Activated gamma-delta T cell (primary cell): ENCODE measurements around the gene FGGY.
"Not testable (repeated sequence)": the region's sequence is repeated elsewhere in the genome, so short reads cannot be mapped to it uniquely, and the experiment has no call there.

ENCODE experiments used
- DNase-seq: peaks from one replicate; lab custom pipeline; 2025; lab: John Stamatoyannopoulos, UW
- total RNA-seq, 2 donors: gene quantifications; one replicate each; lab custom pipeline; 2026; lab: John Stamatoyannopoulos, UW

FGGY gene
- total RNA-seq = 8.0 to 13.4 reads per million in 2 donors

- DNase-seq = peak; percentile 82
These were observed at the start of gene FGGY for GRCh38 chr1:59296358-59297256. Gene FGGY (plus strand): TSS chr1:59297094. CDS start chr1:59321550, 24,456 bp downstream.

GRCh38 chr1:59248758-59249157 is 48.1 kb upstream of the FGGY start:
- no peak for DNase-seq

GRCh38 chr1:59249396-59250137 is 47.3 kb upstream of the FGGY start:
- DNase-seq = no peak

GRCh38 chr1:59251061-59251460 is 45.8 kb upstream of the FGGY start:
- not testable (repeated sequence) for DNase-seq

GRCh38 chr1:59256429-59256828 is 40.5 kb upstream of the FGGY start:
- DNase-seq = not testable (repeated sequence)

GRCh38 chr1:59258412-59259032 is 38.4 kb upstream of the FGGY start:
- DNase-seq = no peak

- DNase-seq = no peak
These were observed 35.4 kb upstream of the FGGY start for GRCh38 chr1:59261537-59261936.

- DNase-seq = no peak
These were observed 34.3 kb upstream of the FGGY start for GRCh38 chr1:59262631-59263030.

- DNase-seq = no peak
These were observed 33.8 kb upstream of the FGGY start for GRCh38 chr1:59263111-59263510.

GRCh38 chr1:59265622-59266021 is 31.3 kb upstream of the FGGY start:
- no peak for DNase-seq

GRCh38 chr1:59266180-59266926 is 30.5 kb upstream of the FGGY start:
- no peak for DNase-seq

GRCh38 chr1:59266927-59267293 is 30.0 kb upstream of the FGGY start:
- DNase-seq = no peak

GRCh38 chr1:59268406-59268805 is 28.5 kb upstream of the FGGY start:
- DNase-seq = no peak

- no peak for DNase-seq
These were observed 25.2 kb upstream of the FGGY start for GRCh38 chr1:59271561-59272260.

- DNase-seq = no peak
These were observed 24.4 kb upstream of the FGGY start for GRCh38 chr1:59272507-59272906.

- no peak for DNase-seq
These were observed 20.4 kb upstream of the FGGY start for GRCh38 chr1:59276439-59276851.

- no peak for DNase-seq
These were observed 18.0 kb upstream of the FGGY start for GRCh38 chr1:59278780-59279354.

GRCh38 chr1:59279645-59280044 is 17.2 kb upstream of the FGGY start:
- DNase-seq = no peak

GRCh38 chr1:59282951-59283350 is 13.9 kb upstream of the FGGY start:
- DNase-seq = no peak

- no peak for DNase-seq
These were observed 11.2 kb upstream of the FGGY start for GRCh38 chr1:59285691-59286090.

GRCh38 chr1:59288046-59288445 is 8.8 kb upstream of the FGGY start:
- DNase-seq = no peak
